Left kidney (tissue), 2 donors: Measurements from ENCODE around the gene SDC1. TPM values are rescaled to one million over a fixed set of nuclear protein-coding genes. Genes with fewer than 3 reads are reported as not detected.

Experiments used
- DNase-seq: peaks from one replicate; pipeline ENCODE4 v3.0.0-alpha.2; 2013
- polyA plus RNA-seq: library from polyadenylated mRNA; unstranded; fragments of 120-200 nt; gene quantifications from one replicate; pipeline ENCODE4 v1.2.1, GENCODE V29; 2013; ENCODE audit not compliant: insufficient read length

Gene SDC1
- polyA plus RNA-seq, 1 donor, result 22.2 TPM

GRCh38 chr2:20150806-20151571, 73.9 kb downstream of the SDC1 start:
- no peak for DNase-seq

Other genes with a start within 250 kb of the SDC1 start
- gene WDR35, start 235.0 kb downstream of the SDC1 start, polyA plus RNA-seq, result 43.1 TPM
- 3.7 TPM for gene MATN3, start 212.5 kb downstream of the SDC1 start, polyA plus RNA-seq
- 421 TPM for gene LAPTM4A, start 173.5 kb downstream of the SDC1 start, polyA plus RNA-seq
- gene PUM2, start 125.7 kb upstream of the SDC1 start, polyA plus RNA-seq, result 123 TPM
- gene RHOB, start 221.9 kb upstream of the SDC1 start, polyA plus RNA-seq, result 64.2 TPM